GM19025 (cell line): ENCODE data around the gene ARID5B.
A peak's percentile ranks its signal among the peaks of the same experiment; 100 is the strongest.

Source experiments
- ATAC-seq: cut with Tn5 transposase; IDR thresholded peaks from one replicate; pipeline ENCODE4 v1.9.1; 2021; ENCODE audit warnings: mild to moderate bottlenecking, low read depth, moderate library complexity; ENCODE audit not compliant: unreplicated experiment

Gene ARID5B

GRCh38 chr10:62007145-62007544 lies 105.6 kb downstream of the ARID5B start:
- no peak for ATAC-seq

GRCh38 chr10:62008196-62008595 lies 106.7 kb downstream of the ARID5B start:
- no peak for ATAC-seq

- ATAC-seq = no peak
Measured at GRCh38 chr10:62008946-62009345, 107.4 kb downstream of the ARID5B start.

GRCh38 chr10:62010366-62010765 lies 108.9 kb downstream of the ARID5B start:
- ATAC-seq = no peak

- no peak for ATAC-seq
Measured at GRCh38 chr10:62011558-62011957, 110.1 kb downstream of the ARID5B start.

GRCh38 chr10:62012318-62012717 lies 110.8 kb downstream of the ARID5B start:
- no peak for ATAC-seq

- ATAC-seq = no peak
Measured at GRCh38 chr10:62014510-62014909, 113.0 kb downstream of the ARID5B start.

GRCh38 chr10:62015994-62016393 lies 114.5 kb downstream of the ARID5B start:
- no peak for ATAC-seq

GRCh38 chr10:62016623-62017490 lies 115.4 kb downstream of the ARID5B start:
- peak; percentile 47 for ATAC-seq

- ATAC-seq = no peak
Measured at GRCh38 chr10:62017491-62017870, 116.0 kb downstream of the ARID5B start.

GRCh38 chr10:62018131-62018911 lies 116.8 kb downstream of the ARID5B start:
- peak; percentile 30 for ATAC-seq

GRCh38 chr10:62019013-62019684 lies 117.7 kb downstream of the ARID5B start:
- peak; percentile 2 for ATAC-seq

GRCh38 chr10:62019685-62020359 lies 118.3 kb downstream of the ARID5B start:
- ATAC-seq = no peak

GRCh38 chr10:62021128-62021665 lies 119.7 kb downstream of the ARID5B start:
- ATAC-seq = no peak

- no peak for ATAC-seq
Measured at GRCh38 chr10:62021978-62022802, 120.7 kb downstream of the ARID5B start.

GRCh38 chr10:62022830-62023229 lies 121.3 kb downstream of the ARID5B start:
- no peak for ATAC-seq

GRCh38 chr10:62023329-62023728 lies 121.8 kb downstream of the ARID5B start:
- no peak for ATAC-seq

GRCh38 chr10:62024026-62024701 lies 122.7 kb downstream of the ARID5B start:
- no peak for ATAC-seq
